ENCODE measurements around the gene FAM181A. TPM values are rescaled to one million over a fixed set of nuclear protein-coding genes. Genes with fewer than 3 reads are reported as not detected.
A peak's percentile ranks its signal among the peaks of the same experiment; 100 is the strongest.

FAM181A gene
- total RNA-seq, 2 experiments from 2014 or later: not detected

DNA sequence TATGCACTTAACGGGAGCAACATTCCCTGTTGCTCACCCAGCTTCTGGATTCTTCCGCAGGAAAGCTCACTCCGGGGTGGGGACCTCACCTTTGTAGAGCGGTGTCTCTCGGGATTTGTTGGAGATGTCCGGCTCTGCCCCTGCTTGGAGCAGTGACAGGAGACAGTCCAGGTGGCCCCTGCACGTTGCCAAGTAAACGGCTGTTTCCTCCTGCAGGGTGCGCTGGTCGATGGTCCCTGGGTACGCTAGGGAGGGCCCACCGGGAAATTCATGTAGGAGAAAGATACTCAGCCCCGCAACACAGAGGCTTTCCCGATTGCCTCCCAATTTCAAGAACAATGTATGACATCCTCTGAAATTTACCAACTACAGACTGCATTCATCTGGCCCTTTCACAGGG lies 26.1 kb downstream of the FAM181A start:
- Mint-ChIP-seq H3K4me3 (peak overlapping the region; percentile 29), H3K27me3 (no peaks in the 10 kb centered on the region), H3K4me1 (peaks cover 60% of the 10 kb centered on the region), H3K36me3 (peaks cover 3% of the 10 kb centered on the region), H3K9me3 (no peaks in the 10 kb centered on the region), H3K27ac (no peak overlapping the region)
- ATAC-seq (ENCODE audit: low read depth) (no peak), DNase-seq (no peak)
- POLR2A ChIA-PET: interaction anchor here (0.9 to 1.5 kb wide), 4 partner anchors 10 to 25 kb away, joined by 3 to 8 read pairs (median 4); no protein-coding TSS in a partner anchor

DNA sequence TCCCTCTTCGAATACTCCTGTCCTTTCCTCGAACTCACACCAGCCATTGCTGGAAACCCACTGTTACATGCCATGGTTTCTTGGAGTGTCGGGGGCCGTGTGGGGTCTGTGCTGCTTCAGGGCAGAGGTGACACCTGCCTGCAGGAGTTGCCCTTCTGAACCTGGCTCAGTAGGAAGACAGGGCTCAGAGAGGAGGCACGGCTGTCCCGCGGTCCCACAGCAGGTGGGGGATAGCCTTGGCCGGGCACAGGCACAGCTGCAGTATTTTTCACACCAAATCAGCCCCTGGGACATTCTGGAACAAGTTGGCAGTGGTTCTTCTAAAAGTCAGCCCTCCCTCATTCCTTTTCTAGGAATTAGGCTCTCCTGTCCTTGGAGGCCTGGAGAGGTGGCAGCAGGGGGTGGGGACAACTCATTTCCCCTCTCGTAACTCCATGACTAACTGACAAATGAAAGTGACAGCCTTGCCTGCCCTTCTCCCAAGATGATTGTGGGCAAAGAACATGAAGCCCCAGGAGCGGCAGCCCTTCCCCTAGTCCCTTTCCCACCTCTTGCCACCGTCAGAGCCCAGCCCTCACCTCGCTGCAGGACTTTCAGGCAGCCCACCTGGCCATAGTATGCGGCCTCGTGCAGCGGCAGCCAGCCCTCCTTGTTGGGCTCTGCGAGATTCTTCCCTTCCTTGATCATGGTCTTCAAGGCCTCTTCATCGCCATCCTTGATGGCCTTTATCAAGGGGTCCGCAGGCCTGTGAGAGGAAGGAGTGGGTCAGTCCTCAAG lies 26.8 kb downstream of the FAM181A start:
- Mint-ChIP-seq H3K27ac (peak overlapping the region; percentile 84), H3K27me3 (no peaks in the 10 kb centered on the region), H3K36me3 (peaks cover 3% of the 10 kb centered on the region), H3K4me1 (peaks cover 66% of the 10 kb centered on the region), H3K4me3 (peak overlapping the region; percentile 80), H3K9me3 (no peaks in the 10 kb centered on the region)
- DNase-seq (no peak), ATAC-seq (ENCODE audit: low read depth) (no peak)
- POLR2A ChIA-PET: interaction anchor here (1.3 to 9.9 kb wide), 5 partner anchors 9 to 19 kb away, joined by 3 to 190 read pairs (median 8); partner anchors contain the start of gene ASB2

DNA sequence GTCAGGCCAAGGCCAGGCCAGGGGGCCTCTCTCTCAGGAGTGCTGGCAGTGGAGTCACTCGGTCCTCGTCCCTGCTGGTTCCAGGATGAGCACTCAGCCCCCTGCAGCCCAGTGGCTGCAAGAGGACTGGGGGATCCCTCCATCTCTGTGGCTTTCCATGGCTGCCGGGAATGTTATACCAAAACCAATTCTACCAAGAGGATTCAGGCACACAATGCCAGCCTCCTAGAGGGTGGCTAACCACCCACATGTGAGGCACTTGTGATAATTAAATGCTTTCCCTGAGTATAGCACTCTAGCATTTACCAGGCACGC lies 27.3 kb downstream of the FAM181A start:
- POLR2A ChIA-PET: interaction anchor here (0.6 to 9.9 kb wide), 4 partner anchors 10 to 19 kb away, joined by 3 to 190 read pairs (median 6); partner anchors contain the start of gene ASB2
- H3K36me3 Mint-ChIP-seq: peaks cover 3% of the 10 kb centered on the region
- DNase-seq: no peak
- H3K9me3 Mint-ChIP-seq: no peaks in the 10 kb centered on the region
- H3K27me3 Mint-ChIP-seq: no peaks in the 10 kb centered on the region
- peak overlapping the region; percentile 84 for H3K27ac Mint-ChIP-seq
- peaks cover 71% of the 10 kb centered on the region for H3K4me1 Mint-ChIP-seq
- H3K4me3 Mint-ChIP-seq: peak overlapping the region; percentile 80
- no peak for ATAC-seq (ENCODE audit: low read depth)

DNA sequence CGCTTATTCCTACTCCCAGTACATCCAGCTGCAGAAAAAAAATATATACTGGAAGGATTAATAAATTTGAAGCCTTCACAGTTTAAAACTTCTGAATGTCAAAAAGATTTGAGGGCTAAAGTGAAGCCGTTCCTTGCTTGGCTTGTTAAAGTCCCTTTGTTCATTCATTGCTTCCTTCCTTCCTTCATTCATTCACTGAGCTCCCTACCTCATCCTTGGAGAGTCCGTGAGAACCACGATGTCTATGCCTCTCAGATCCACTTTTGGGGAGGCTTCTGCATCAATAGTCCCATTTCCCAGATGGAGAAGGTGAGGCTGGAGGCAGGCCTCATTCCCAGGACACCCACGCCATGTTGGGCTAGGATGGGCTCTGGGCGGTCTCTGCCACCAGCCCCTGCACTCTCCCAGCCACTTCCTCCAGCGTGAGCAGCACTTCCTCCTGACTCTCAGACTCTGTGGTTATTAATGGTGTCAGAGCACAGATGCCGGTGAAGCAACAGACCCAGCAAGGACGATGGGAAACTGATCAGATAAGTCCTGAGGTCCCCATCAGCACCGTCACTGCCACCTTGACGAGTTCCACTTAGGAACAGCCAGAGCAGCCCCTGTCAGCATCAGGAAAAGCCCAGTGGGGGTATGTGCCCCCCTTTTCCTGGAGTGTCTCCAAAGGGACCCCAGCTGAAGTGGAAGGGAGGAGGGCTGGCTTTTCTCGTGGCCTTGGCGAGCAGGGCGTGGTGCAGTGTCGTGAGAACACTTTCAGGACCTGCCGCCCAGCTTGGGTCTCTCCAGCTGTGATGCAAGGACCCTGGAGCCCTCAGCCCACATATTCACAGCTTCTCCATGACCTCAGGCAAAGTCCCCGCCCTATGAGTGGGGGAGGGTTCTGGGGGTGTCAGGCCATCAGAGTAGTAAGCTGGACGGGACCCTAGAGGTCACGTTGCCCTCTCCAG lies 28.0 kb downstream of the FAM181A start:
- POLR2A ChIA-PET: interaction anchor here (0.6 to 9.9 kb wide), 5 partner anchors 9 to 19 kb away, joined by 3 to 190 read pairs (median 9); partner anchors contain the start of gene ASB2
- Mint-ChIP-seq H3K27ac (peak overlapping the region; percentile 84), H3K36me3 (peaks cover 2% of the 10 kb centered on the region), H3K27me3 (no peaks in the 10 kb centered on the region), H3K9me3 (no peaks in the 10 kb centered on the region), H3K4me1 (peaks cover 76% of the 10 kb centered on the region), H3K4me3 (peak overlapping the region; percentile 80)
- ATAC-seq (ENCODE audit: low read depth): peak; percentile 39
- DNase-seq: peak; percentile 61

DNA sequence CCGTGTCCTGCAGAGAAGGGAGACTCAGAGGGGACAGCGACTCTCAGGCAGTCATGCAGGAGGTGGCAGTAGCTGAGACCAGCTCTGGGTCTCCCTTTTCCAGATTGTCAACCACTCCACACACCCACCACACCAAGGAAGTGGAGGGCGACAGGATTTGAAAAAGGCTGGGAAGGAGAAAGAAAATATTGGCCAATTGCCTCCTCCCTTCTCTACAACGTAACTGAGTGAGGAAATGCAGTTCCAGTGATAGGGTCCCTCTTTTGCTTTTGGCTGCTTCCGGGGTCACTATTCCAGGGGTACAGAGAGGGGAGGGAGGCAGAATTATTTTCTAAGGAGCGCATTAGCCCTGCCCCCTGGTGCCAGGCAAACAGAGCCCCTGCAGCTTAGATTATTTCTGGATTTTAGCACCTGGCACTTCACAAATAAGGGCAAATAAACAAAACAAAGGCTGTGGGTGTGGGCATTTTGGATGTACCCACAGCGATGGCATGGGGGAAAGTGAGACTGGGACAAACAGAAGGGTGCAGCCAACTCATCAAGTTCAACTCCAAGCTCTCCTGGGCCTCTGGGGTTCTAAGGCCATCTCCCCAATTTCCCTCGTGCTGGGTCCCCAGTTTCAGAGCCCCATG lies 28.8 kb downstream of the FAM181A start:
- Mint-ChIP-seq H3K36me3 (no peaks in the 10 kb centered on the region), H3K27ac (peak overlapping the region; percentile 84), H3K27me3 (no peaks in the 10 kb centered on the region), H3K4me3 (peak overlapping the region; percentile 80), H3K4me1 (peaks cover 78% of the 10 kb centered on the region), H3K9me3 (no peaks in the 10 kb centered on the region)
- no peak for DNase-seq
- POLR2A ChIA-PET: interaction anchor here (1.4 to 9.9 kb wide), 4 partner anchors 8 to 20 kb away, joined by 4 to 190 read pairs (median 9); partner anchors contain the start of gene ASB2
- no peak for ATAC-seq (ENCODE audit: low read depth)

DNA sequence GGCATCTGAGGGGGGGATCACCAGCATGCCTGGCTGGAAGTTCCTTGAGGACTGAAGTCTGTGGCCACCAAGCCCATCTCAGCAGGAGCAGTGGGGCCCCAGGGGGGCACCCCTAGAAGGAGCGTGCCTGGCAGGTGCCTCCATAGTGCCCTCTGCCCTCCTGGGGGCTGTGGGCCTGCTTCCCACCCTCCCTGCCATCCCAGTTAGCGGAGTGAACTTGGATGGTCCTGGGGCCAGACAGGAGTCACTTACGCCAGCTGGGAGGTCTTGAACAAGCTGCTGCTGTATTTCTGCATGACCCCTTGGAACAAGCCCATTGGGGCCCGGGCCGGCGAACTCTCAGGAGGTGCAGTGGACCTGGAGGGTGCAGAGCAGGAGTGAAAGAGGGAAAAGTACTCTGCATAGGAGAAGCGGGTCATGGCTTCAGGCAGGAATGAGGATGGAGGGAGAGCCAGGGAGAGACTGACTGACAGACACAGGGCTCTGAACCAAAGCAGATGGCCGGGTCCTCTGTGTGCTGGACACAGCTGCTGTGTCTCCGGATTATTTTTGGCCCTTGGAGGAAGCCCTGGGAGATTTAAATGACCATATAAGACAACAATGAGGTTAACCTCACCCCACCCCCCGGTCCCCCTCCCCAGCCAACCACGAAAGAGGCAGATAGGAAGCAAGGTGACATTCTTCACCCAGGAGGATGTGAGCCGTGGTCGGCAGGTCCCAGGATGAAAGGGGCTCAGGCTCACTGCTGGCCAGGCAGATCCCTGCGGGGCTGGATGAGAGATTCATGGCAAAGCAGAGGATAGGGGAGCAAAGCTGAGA lies 29.6 kb downstream of the FAM181A start:
- Mint-ChIP-seq H3K27me3 (no peaks in the 10 kb centered on the region), H3K9me3 (no peaks in the 10 kb centered on the region), H3K27ac (peak overlapping the region; percentile 84), H3K4me1 (peaks cover 86% of the 10 kb centered on the region), H3K4me3 (peak overlapping the region; percentile 80), H3K36me3 (peaks cover 2% of the 10 kb centered on the region)
- POLR2A ChIA-PET: interaction anchor here (2.5 to 9.9 kb wide), 2 partner anchors 16 to 17 kb away, joined by 9 to 190 read pairs; partner anchors contain the start of gene ASB2
- peak; percentile 55 for DNase-seq
- no peak for ATAC-seq (ENCODE audit: low read depth)

DNA sequence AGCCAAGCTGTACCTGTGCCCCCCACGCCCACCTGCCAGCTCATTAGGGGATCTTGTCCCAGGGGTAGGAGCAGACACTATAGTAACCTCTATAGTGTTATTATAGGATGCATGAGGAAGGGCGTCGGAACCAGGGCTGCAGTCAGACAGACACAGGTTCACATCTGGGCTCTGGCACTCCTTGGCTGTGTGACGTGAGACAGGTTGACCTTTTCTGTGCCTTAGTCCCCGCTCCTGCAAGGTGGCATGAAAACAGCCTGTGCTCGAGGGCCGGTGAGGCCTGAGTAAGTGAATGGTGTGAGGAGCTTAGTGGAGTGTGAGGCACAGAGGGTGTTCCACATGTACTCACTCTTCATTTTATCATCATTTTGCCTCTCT lies 30.2 kb downstream of the FAM181A start:
- Mint-ChIP-seq H3K9me3 (no peaks in the 10 kb centered on the region), H3K4me3 (peak overlapping the region; percentile 80), H3K27ac (peak overlapping the region; percentile 84), H3K4me1 (peaks cover 87% of the 10 kb centered on the region), H3K27me3 (no peaks in the 10 kb centered on the region), H3K36me3 (peaks cover 2% of the 10 kb centered on the region)
- DNase-seq (no peak), ATAC-seq (ENCODE audit: low read depth) (no peak)
- POLR2A ChIA-PET: interaction anchor here (2.5 to 9.9 kb wide), 2 partner anchors 15 to 17 kb away, joined by 9 to 190 read pairs; partner anchors contain the start of gene ASB2

DNA sequence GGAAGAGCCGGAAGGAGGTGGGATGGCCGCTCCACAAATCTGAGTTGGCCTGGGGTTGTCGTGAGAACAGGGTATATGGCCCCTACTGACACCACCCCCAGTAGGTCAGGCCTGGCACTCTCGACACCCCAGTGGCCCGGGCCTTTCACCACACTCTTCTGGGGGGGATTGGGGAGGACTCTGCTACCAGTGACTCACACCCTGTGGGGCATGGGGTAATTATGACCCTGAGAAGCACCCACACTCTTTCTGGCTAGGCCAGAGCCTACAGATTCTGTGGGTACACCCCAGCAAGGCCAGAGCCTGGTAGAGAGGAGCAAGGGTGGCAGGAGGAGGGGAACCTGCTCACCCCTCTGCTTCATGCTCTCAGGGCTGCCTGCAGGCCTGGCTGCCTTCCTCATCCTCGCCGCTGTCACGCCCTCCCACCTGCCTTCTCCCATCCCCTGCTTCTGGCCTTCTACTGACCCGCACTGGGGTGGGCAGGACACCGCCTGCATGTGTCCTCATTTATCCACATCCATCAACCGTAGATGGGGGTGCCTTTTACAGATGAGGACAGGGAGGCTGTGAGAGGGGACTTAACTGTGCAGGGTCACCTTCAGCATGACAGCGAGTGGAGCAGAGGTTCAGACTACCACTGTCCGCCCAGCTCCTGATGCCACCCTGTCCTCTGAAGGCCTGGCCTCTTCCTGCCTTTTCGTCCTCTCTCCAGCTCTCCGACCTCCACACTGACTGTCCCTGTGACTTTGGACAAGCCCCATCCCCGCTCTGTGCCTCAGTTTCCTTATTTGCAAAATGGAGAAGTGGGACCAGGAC lies 30.8 kb downstream of the FAM181A start:
- DNase-seq (no peak), ATAC-seq (ENCODE audit: low read depth) (no peak)
- Mint-ChIP-seq H3K27me3 (no peaks in the 10 kb centered on the region), H3K9me3 (no peaks in the 10 kb centered on the region), H3K4me3 (peak overlapping the region; percentile 80), H3K4me1 (peaks cover 85% of the 10 kb centered on the region), H3K27ac (peak overlapping the region; percentile 84), H3K36me3 (peaks cover 2% of the 10 kb centered on the region)
- POLR2A ChIA-PET: interaction anchor here (0.6 to 9.9 kb wide), 3 partner anchors 15 to 18 kb away, joined by 3 to 190 read pairs (median 9); partner anchors contain the start of gene ASB2

DNA sequence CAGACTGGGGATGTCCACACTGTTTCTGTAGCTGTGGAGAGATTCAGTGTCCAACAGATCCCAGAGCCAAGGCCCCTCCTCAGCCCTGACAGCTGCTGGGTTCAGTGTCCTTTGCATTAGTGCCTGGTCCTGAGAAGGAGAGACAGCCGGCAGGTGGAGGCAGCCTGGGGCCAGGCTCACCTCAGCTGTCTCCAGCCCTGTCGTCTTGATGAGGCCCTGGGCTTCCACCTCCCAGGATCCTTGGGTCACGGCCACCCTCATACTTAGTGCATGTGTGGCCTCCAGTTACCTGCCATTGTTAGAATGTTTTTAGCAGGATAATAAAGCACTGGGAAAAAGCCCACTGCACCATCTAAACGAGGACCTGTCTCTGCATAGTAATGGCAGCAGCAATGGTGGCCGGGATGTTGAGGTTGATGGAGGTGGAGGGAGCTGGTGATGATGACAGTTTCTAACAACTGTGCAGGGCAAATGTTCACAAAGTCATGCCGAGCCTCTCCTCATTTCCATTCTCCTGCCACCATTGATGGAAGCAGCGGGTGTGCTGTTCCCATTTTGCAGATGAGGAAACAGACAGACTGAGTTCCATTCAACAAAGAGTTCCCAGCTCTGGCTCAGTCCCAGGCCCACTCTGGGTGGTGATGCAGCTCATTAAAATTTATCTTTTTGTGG lies 31.6 kb downstream of the FAM181A start:
- DNase-seq (no peak), ATAC-seq (ENCODE audit: low read depth) (no peak)
- peaks cover 87% of the 10 kb centered on the region for H3K4me1 Mint-ChIP-seq
- H3K9me3 Mint-ChIP-seq: no peaks in the 10 kb centered on the region
- peaks cover 2% of the 10 kb centered on the region for H3K36me3 Mint-ChIP-seq
- no peaks in the 10 kb centered on the region for H3K27me3 Mint-ChIP-seq
- POLR2A ChIA-PET: interaction anchor here (1.8 to 9.9 kb wide), 3 partner anchors 14 to 53 kb away, joined by 5 to 190 read pairs (median 12); partner anchors contain the start of gene ASB2
- H3K4me3 Mint-ChIP-seq: peak overlapping the region; percentile 74
- H3K27ac Mint-ChIP-seq: peak overlapping the region; percentile 91

DNA sequence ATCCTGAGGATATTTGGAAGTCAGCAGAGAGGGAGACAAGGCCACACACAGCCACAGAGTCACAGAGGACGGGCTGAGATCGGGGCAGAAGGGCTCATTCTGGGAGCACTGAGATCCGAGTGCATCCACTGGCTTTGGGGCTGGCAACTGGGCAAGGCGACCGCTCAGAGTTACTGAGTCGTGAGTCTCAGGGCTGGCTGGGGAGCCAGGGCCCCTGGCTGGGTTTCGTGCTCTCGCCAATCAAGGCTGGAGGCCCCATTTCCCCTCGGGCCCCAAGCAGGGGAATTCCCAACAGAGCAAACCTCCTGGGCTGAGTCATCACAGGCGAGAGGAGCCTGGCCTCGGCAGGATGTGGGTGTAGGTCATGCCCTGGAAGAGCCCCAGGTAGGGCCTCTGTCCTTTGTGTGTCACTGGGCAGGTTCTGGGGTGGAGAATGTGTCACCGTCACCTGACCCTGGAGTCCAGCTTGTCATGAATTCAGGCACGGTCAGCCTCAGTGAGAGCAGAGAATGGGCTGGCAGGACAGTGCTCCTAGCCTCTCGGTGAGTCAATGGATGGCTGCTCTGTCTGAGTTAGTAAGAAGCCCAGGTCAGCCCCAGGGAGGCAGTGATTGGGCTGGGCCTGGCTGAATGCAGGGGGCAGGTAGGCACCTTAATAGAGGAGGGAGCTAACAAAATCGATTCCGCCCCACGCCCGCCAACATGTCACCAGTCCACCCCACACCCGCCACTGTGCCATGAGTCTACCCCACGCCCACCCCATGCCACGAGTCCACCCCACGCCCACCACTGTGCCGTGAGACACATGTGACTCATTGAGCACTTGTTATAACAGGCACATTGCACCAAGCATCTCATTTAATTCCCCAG lies 32.3 kb downstream of the FAM181A start:
- peak; percentile 78 for ATAC-seq (ENCODE audit: low read depth)
- peak overlapping the region; percentile 74 for H3K4me3 Mint-ChIP-seq
- peaks cover 2% of the 10 kb centered on the region for H3K36me3 Mint-ChIP-seq
- POLR2A ChIA-PET: interaction anchor here (1.8 to 9.9 kb wide), 3 partner anchors 13 to 52 kb away, joined by 5 to 190 read pairs (median 12); partner anchors contain the start of gene ASB2
- no peaks in the 10 kb centered on the region for H3K27me3 Mint-ChIP-seq
- peak overlapping the region; percentile 91 for H3K27ac Mint-ChIP-seq
- peaks cover 85% of the 10 kb centered on the region for H3K4me1 Mint-ChIP-seq
- H3K9me3 Mint-ChIP-seq: no peaks in the 10 kb centered on the region
- DNase-seq: peak; percentile 84

Data from activated naive CD8-positive, alpha-beta T cell treated with anti-CD3 and anti-CD28 coated beads, Interleukin-2, amount 10 ng/mL, durations not matched to agents 7 days and 5 days (primary cell).